H1 (cell line): ENCODE measurements around the gene ALG14. TPM values are rescaled to one million over a fixed set of nuclear protein-coding genes. Genes with fewer than 3 reads are reported as not detected.

Source experiments
- CTCF ChIA-PET: fragments of 300-600 bp; sonication (Branson Sonifier 250); formaldehyde crosslinking; loops from one replicate; lab custom pipeline; 2021; ENCODE audit not compliant: partially characterized antibody; lab: Charles Lee
- POLR2A ChIA-PET: fragments of 300-600 bp; sonication (Branson Sonifier 250); formaldehyde crosslinking; loops from one replicate; lab custom pipeline; 2021; ENCODE audit warnings: inconsistent platforms; ENCODE audit not compliant: partially characterized antibody; lab: Charles Lee
- DNase-seq, 2 experiments: peaks; one replicate each; pipeline versions ENCODE4 v3.0.0 to v3.0.0-alpha.2; 2010 to 2022; ENCODE audit warnings: low spot score in 2 of 2, low read depth in 1 of 2, mixed read lengths in 1 of 2
- FAIRE-seq: peaks from 2 replicates; lab custom pipeline; 2011; peaks lifted over from hg19 to GRCh38; lab: Jason Lieb, UNC
- H2AFZ ChIP-seq: 2 replicates; pipeline ENCODE4 v1.8.1; 2012; ENCODE audit warnings: low read length, inconsistent platforms
- H2AK5ac ChIP-seq: 2 replicates; pipeline ENCODE4 v1.6.1; 2013; ENCODE audit warnings: low read depth, low read length
- H2BK120ac ChIP-seq: replicated peaks from 2 replicates; pipeline ENCODE3; 2013; ENCODE audit warnings: low read depth, low read length, inconsistent platforms
- H2BK12ac ChIP-seq: 2 replicates; pipeline ENCODE4 v1.6.1; 2013; ENCODE audit warnings: low read depth, low read length
- H2BK15ac ChIP-seq: 2 replicates; pipeline ENCODE4 v1.6.1; 2013; ENCODE audit warnings: low read length
- H2BK20ac ChIP-seq: 2 replicates; pipeline ENCODE4 v1.6.1; 2013; ENCODE audit warnings: low read length
- H2BK5ac ChIP-seq: 2 replicates; pipeline ENCODE4 v1.6.1; 2013; ENCODE audit warnings: low read depth, low read length
- H3K14ac ChIP-seq: 2 replicates; pipeline ENCODE4 v1.6.1; 2013; ENCODE audit warnings: inconsistent platforms; ENCODE audit not compliant: insufficient read length
- H3K18ac ChIP-seq: 2 replicates; pipeline ENCODE4 v1.6.1; 2013; ENCODE audit warnings: low read length; ENCODE audit errors: extremely low read depth
- H3K23ac ChIP-seq: 2 replicates; pipeline ENCODE4 v1.6.1; 2013; ENCODE audit warnings: inconsistent platforms; ENCODE audit not compliant: insufficient read length
- H3K23me2 ChIP-seq: 2 replicates; pipeline ENCODE4 v1.6.1; 2013; ENCODE audit warnings: low read depth, low read length
- H3K27ac ChIP-seq: 2 replicates; pipeline ENCODE4 v1.6.1; 2011; ENCODE audit warnings: low read depth, low read length, inconsistent platforms
- H3K27me3 ChIP-seq, 4 experiments: replicated peaks in 1 of 4; 1 replicate in 1 of 4; 2 replicates in 3 of 4; pipeline versions ENCODE4 v1.6.1 to v1.8.1; 2011 to 2013; ENCODE audit warnings: low read length in 3 of 4, mild to moderate bottlenecking in 3 of 4, inconsistent platforms in 2 of 4, mixed read lengths in 2 of 4, moderate library complexity in 1 of 4; ENCODE audit not compliant: control insufficient read depth in 3 of 4, insufficient read depth in 3 of 4; ENCODE audit errors: extremely low read depth in 1 of 4
- H3K36me3 ChIP-seq, 4 experiments: 2 replicates each; pipeline versions ENCODE4 v1.6.1 to v1.8.1; 2011 to 2013; ENCODE audit warnings: mild to moderate bottlenecking in 4 of 4, low read length in 3 of 4, moderate library complexity in 2 of 4, control low read depth in 1 of 4, inconsistent platforms in 1 of 4; ENCODE audit not compliant: insufficient read depth in 4 of 4, control insufficient read depth in 2 of 4
- H3K4ac ChIP-seq: replicated peaks from 2 replicates; pipeline ENCODE3; 2013; ENCODE audit warnings: low read length, low read depth, mixed read lengths, inconsistent platforms; ENCODE audit not compliant: insufficient read length
- H3K4me1 ChIP-seq, 4 experiments: replicated peaks in 1 of 4; 1 replicate in 1 of 4; 2 replicates in 3 of 4; pipeline versions ENCODE4 v1.6.1 to v1.8.1; 2011 to 2013; ENCODE audit warnings: low read length in 3 of 4, inconsistent platforms in 2 of 4, mixed read lengths in 1 of 4; ENCODE audit not compliant: insufficient read depth in 4 of 4, control insufficient read depth in 3 of 4
- H3K4me2 ChIP-seq, 2 experiments: 2 replicates each; pipeline versions ENCODE4 v1.6.1 to v1.8.1; 2011 to 2013; ENCODE audit warnings: low read depth in 2 of 2, low read length in 2 of 2, control low read depth in 1 of 2, inconsistent platforms in 1 of 2, mild to moderate bottlenecking in 1 of 2; ENCODE audit not compliant: insufficient read depth in 1 of 2
- H3K4me3 ChIP-seq, 4 experiments: fragments of 200-600, 300-600 bp in 1 of 4; sonication (generic), shearing (Covaris generic), sonication (Bioruptor Twin) in 1 of 4; 2 replicates each; pipeline versions ENCODE4 v1.5.1 to v1.8.1; 2011 to 2016; ENCODE audit warnings: low read length in 4 of 4, low read depth in 3 of 4, control low read depth in 2 of 4, inconsistent platforms in 2 of 4, mild to moderate bottlenecking in 2 of 4, mixed read lengths in 1 of 4, moderate library complexity in 1 of 4; ENCODE audit not compliant: insufficient read depth in 2 of 4; ENCODE audit errors: extremely low read depth in 1 of 4
- H3K56ac ChIP-seq: replicated peaks from 2 replicates; pipeline ENCODE3; 2013; ENCODE audit warnings: low read depth, mild to moderate bottlenecking, mixed read lengths, low read length, inconsistent platforms; ENCODE audit not compliant: insufficient read length
- H3K79me1 ChIP-seq: 2 replicates; pipeline ENCODE4 v1.6.1; 2013; ENCODE audit warnings: low read depth, low read length, control low read depth
- H3K79me2 ChIP-seq, 2 experiments: 2 replicates each; pipeline versions ENCODE4 v1.6.1 to v1.8.1; 2012 to 2013; ENCODE audit warnings: low read length in 2 of 2, mild to moderate bottlenecking in 2 of 2, inconsistent platforms in 1 of 2; ENCODE audit not compliant: insufficient read depth in 2 of 2, control insufficient read depth in 1 of 2
- H3K9ac ChIP-seq, 4 experiments: replicated peaks in 1 of 4; 1 replicate in 1 of 4; 2 replicates in 3 of 4; pipeline versions ENCODE4 v1.6.1 to v1.8.1; 2011 to 2013; ENCODE audit warnings: low read depth in 3 of 4, low read length in 3 of 4, control low read depth in 2 of 4, mild to moderate bottlenecking in 2 of 4, moderate library complexity in 2 of 4, inconsistent platforms in 1 of 4; ENCODE audit errors: extremely low read depth in 1 of 4
- H3K9me3 ChIP-seq, 2 experiments: 2 replicates each; pipeline versions ENCODE4 v1.6.1 to v1.8.1; 2012 to 2013; ENCODE audit warnings: mild to moderate bottlenecking in 2 of 2, moderate library complexity in 2 of 2, control low read depth in 1 of 2, inconsistent platforms in 1 of 2, low read depth in 1 of 2, low read length in 1 of 2, mixed read lengths in 1 of 2; ENCODE audit not compliant: insufficient read depth in 2 of 2
- H4K20me1 ChIP-seq, 2 experiments: replicated peaks in 1 of 2; 2 replicates each; pipeline versions ENCODE3 to v1.8.1; 2011 to 2013; ENCODE audit warnings: inconsistent platforms in 2 of 2, low read length in 2 of 2, mild to moderate bottlenecking in 1 of 2; ENCODE audit not compliant: insufficient read depth in 2 of 2, control insufficient read depth in 1 of 2
- H4K5ac ChIP-seq: 2 replicates; pipeline ENCODE4 v1.6.1; 2013; ENCODE audit warnings: low read length, low read depth, mixed read lengths, inconsistent platforms; ENCODE audit not compliant: insufficient read length
- H4K8ac ChIP-seq: 2 replicates; pipeline ENCODE4 v1.8.0; 2013; ENCODE audit warnings: mild to moderate bottlenecking, moderate library complexity, low read length, inconsistent platforms; ENCODE audit not compliant: insufficient read depth; ENCODE audit errors: extremely low read depth
- H4K91ac ChIP-seq: replicated peaks from 2 replicates; pipeline ENCODE3; 2013; ENCODE audit warnings: low read length, mixed read lengths, inconsistent platforms; ENCODE audit not compliant: insufficient read length
- BRCA1 ChIP-seq: IDR thresholded peaks from 2 replicates; pipeline ENCODE4 v1.6.1; 2012; ENCODE audit warnings: low read depth, low read length, improper control_type of control experiment
- CTCF ChIP-seq, 3 experiments: IDR thresholded peaks; 1 replicate in 2 of 3; 2 replicates in 1 of 3; pipeline versions ENCODE4 v1.5.1 to v1.6.1; 2011; ENCODE audit warnings: low read length in 3 of 3, mild to moderate bottlenecking in 3 of 3, inconsistent platforms in 2 of 3, low read depth in 1 of 3, moderate library complexity in 1 of 3; ENCODE audit not compliant: insufficient read depth in 1 of 3; ENCODE audit errors: control extremely low read depth in 1 of 3
- JUN ChIP-seq: IDR thresholded peaks from 2 replicates; pipeline ENCODE4 v1.6.1; 2011; ENCODE audit warnings: low read depth, mild to moderate bottlenecking, improper control_type of control experiment, low read length
- ZNF274 ChIP-seq: IDR thresholded peaks from 2 replicates; pipeline ENCODE4 v1.7.0; 2012; ENCODE audit warnings: low read length, borderline replicate concordance; ENCODE audit errors: extremely low read depth
- WGBS, 2 experiments: shearing (Covaris generic) in 1 of 2; methylation state at CpG; one replicate each; pipeline versions ENCODE4 v1.1.6 to v1.1.7; 2013 to 2015; ENCODE audit warnings: low lambda C conversion rate in 2 of 2, mixed read lengths in 2 of 2, inconsistent platforms in 1 of 2, low coverage in 1 of 2, missing lambda C conversion rate in 1 of 2; ENCODE audit not compliant: insufficient replicate concordance in 2 of 2, insufficient coverage in 1 of 2, insufficient read length in 1 of 2; ENCODE audit errors: extremely low coverage in 1 of 2, missing lambda C conversion rate in 1 of 2; 5-methylcytosine and 5-hydroxymethylcytosine counted together
- polyA plus RNA-seq, 7 experiments: library from polyadenylated mRNA; depleted of rRNA in 3 of 7; stranded (reverse) in 5 of 7; unstranded in 2 of 7; fragments of >200 nt in 5 of 7; fragments of 200-250 nt in 2 of 7; gene quantifications; 1 replicate in 5 of 7; 2 replicates in 1 of 7; 4 replicates in 1 of 7; pipeline versions ENCODE4 v1.2.1 to v1.2.3, GENCODE V29; 2011 to 2013; ENCODE audit warnings: missing spikeins in 2 of 7, mixed read lengths in 2 of 7
- total RNA-seq: library from RNA; stranded (reverse); fragmentation: NEBNext Ultra II Directional; extraction: Animal tissue kit (Norgen Biotek cat#: 25700); gene quantifications from 2 replicates; pipeline ENCODE4 v1.2.1, GENCODE V29; 2021

Gene ALG14
- total and polyA plus RNA-seq, 2 of the 8 experiments (the other 6 are each of a cell fraction or from before 2014, with no cell fraction given) = 0.95 to 1.3 TPM

- Histone ChIP-seq H2BK20ac (no peak overlapping the region), H3K4me1 (peaks cover 0 to 3% (median 1%) of the 10 kb centered on the region in 4 experiments; a peak in 1 of 7 replicates), H2AK5ac (no peak overlapping the region), H3K4me3 (no peak overlapping the region), H3K18ac (no peak overlapping the region), H3K4me2 (no peak overlapping the region), H3K23me2 (no peaks in the 10 kb centered on the region), H2BK120ac (no peak overlapping the region), H4K20me1 (no peaks in the 10 kb centered on the region), H2BK12ac (no peak overlapping the region), H2BK5ac (no peak overlapping the region), H3K79me2 (no peaks in the 10 kb centered on the region), H3K36me3 (no peaks in the 10 kb centered on the region), H3K9me3 (no peaks in the 10 kb centered on the region), H3K23ac (no peak overlapping the region), H3K27me3 (no peaks in the 10 kb centered on the region), H3K9ac (no peak overlapping the region), H4K91ac (no peak overlapping the region), H2BK15ac (no peak overlapping the region), H3K27ac (no peak overlapping the region), H3K4ac (no peak overlapping the region), H4K5ac (no peak overlapping the region), H4K8ac (no peak overlapping the region), H3K56ac (no peak overlapping the region), H3K79me1 (no peaks in the 10 kb centered on the region), H3K14ac (no peak overlapping the region), H2AFZ (no peak overlapping the region)
- FAIRE-seq = no peak
- TF ChIP-seq ZNF274 (no peak), CTCF (IDR thresholded peaks at IDR 0.05; ENCODE audit: control extremely low read depth in 1 of 3, insufficient read depth in 1 of 3, low read depth in 1 of 3, low read length in 3 of 3) (no peak), BRCA1 (no peak), JUN (no peak)
- DNase-seq = no peak
- CTCF ChIA-PET = interaction anchor here (1.0 to 1.4 kb wide), 3 partner anchors 12 to 26 kb away, joined by 4 to 6 read pairs (median 4); no protein-coding TSS in a partner anchor
- 65% methylated on average over 1 of the region's 1 CpG; no CpG with 5 or more reads in 1 of the 2 experiments for WGBS, 2 experiments
- POLR2A ChIA-PET = no interaction called here
Measured at GRCh38 chr1:95017775-95018174, 55.0 kb downstream of the ALG14 start.
